Left cardiac atrium (tissue), 4 donors: Measurements from ENCODE around the gene ATP2B3. TPM values are rescaled to one million over a fixed set of nuclear protein-coding genes. Genes with fewer than 3 reads are reported as not detected.

Source experiments
- ATAC-seq, 2 donors: fragments of 200-7000 bp; cut with Tn5 transposase; one replicate each; pipeline ENCODE4 v1.9.1; 2020; ENCODE audit warnings: mild to moderate bottlenecking in 2 of 2, moderate library complexity in 2 of 2
- DNase-seq: peaks from one replicate; pipeline ENCODE4 v3.0.0-alpha.2; 2020
- intact Hi-C, 2 donors: fragments of 100-400 bp; cut with DNase I; formaldehyde crosslinking; loops; one replicate each; pipeline versions ENCODE4 v1.14.1 to v1.15.1; 2022 to 2023
- total RNA-seq, 2 donors: library from RNA; stranded (reverse); fragmentation: NEBNext Ultra II Directional; extraction: Animal tissue kit (Norgen Biotek cat#: 25700); gene quantifications; one replicate each; pipeline ENCODE4 v1.2.1, GENCODE V29; 2021
- donor health status: DM: no; HTN: yes; CAD: no.
- donor health status: DM: no; HTN: yes; CAD: no; lungs with severe emphysema.
- donor health status: DM: yes; HTN: yes; CAD: no.
- donor health status: Dilated cardiomyopathy.

ATP2B3 gene
- total RNA-seq, 2 donors from 2014 or later, result 0.10 TPM; not detected in 1

DNA sequence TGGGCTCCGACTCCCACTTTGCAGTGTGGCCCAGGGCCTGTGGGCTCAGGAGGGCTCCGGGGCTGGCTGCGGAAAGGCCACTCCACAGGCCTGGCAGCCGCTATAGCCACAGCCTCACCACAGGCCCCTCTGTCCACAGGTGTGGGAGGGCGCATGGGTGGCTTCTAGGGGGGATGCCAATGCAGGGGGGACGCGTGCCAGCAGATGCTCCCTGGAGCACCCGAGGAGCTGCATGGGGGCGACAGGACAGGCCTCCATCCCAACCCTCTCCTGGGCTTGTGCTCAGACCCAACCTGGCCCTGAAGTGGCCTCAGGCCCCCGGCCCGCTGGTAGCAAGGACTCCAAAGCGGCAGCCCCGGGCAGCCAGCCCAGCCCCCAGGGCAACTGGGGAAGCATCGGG lies 14.6 kb upstream of the ATP2B3 start:
- intact Hi-C loops, result no loop called here
- no peak for ATAC-seq

DNA sequence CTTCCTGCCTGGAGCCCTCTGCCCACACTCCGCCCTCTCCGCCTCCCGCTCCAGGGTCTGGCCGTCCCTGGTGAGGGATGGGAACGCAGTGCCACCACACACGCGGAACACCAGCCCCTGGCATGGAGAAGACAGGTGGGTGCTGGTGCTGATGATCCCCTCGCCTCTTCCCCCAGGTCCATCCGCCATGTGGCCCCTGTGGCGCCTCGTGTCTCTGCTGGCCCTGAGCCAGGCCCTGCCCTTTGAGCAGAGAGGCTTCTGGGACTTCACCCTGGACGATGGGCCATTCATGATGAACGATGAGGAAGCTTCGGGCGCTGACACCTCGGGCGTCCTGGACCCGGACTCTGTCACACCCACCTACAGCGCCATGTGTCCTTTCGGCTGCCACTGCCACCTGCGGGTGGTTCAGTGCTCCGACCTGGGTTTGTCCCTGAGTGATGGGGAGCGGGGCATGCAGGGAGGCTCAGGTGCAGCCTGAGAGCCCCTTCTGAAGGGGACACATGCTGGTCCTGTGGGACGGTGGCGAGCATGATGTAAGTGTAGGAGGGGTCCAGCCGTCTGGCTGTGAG lies 12.9 kb upstream of the ATP2B3 start:
- ATAC-seq, result no peak
- DNase-seq, result no peak
- intact Hi-C loops, result loop anchor here in 1 of 2 donors (5.0 kb wide), 2 partner anchors 32 to 472 kb away; partner anchors contain the start of gene HAUS7

More for the DNA sequence above, 14.6 kb upstream of the ATP2B3 start:
- DNase-seq, result no peak

DNA sequence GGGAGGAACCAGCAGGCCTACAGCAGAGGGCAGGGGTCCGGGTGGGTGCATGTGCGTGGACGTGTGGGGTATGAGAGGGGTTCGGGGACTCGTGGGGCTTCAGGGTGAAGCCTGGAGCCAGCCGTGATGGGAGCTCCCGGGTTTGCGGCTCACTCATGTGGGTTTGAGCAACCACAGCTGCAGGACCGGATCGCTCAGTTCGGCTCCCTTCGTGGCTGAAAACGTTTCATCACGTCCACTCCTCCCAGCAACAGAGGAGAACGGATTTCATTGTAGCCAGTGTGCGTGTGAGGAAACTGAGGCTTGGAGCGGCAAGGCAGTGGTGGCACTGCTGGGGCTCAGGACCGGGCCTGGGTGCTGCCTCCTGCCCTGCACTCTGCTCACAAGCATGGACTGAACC lies 12.1 kb upstream of the ATP2B3 start:
- ATAC-seq (no peak), DNase-seq (no peak)
- intact Hi-C loops, result loop anchor here in 1 of 2 donors (5.0 kb wide), 2 partner anchors 33 to 473 kb away; partner anchors contain the start of gene HAUS7

DNA sequence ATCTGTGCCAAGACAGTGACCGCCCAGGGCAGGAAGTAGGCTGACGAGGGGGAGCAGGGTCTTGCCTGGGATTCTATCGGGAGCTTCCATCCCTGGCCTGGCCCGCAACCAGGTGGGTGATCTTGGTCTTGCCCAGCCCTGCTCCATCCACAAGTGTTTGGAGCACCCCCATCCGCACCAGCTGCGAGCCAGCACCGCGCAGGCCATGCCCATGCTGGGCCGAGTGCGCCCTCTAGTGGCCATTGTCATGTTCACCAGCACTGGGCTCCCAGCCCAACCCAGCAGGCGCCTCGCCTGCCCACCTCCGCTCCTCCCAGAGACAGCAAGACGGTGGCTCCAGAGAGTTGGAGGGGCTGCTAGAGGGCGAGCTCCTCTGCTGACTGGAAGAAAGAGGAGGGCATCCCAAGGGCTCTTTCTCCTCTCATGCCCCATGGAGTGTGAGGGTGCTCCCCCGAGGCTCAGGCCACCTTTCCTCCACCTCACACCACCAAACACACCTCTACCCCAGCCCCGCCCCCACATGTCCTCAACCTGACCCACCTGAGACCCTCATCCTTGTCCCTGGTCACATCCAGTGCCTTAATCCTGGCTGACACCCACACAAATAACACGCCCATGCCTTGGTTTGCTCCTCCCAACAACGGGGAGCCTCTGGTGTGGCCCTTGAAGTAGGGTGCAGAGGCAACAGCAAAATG lies 9.8 kb upstream of the ATP2B3 start:
- ATAC-seq (peak; percentile 56 to 86), DNase-seq (peak; percentile 86)
- intact Hi-C loops, result loop anchor here in 1 of 2 donors (5.0 kb wide), 2 partner anchors 35 to 475 kb away; partner anchors contain the start of gene HAUS7

DNA sequence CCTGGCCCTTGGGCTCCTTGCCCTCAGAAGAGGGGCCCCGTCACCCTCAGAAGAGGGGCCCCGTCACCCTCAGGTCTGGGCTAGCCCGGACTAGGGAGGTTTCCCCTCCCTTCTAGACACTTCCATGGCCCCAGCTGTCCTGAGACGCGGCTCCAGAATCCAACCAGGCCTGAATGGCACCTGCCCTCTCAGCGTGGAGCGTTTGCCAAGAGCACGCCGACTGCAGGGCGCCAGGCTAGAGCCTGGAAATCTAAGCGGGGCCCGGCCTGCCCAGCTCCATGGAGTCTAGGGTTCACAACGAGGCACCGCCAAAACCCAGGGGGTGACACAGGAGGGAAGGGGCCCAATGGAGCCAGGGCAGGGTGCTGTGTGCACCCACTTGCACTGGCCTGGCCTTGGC lies 7.8 kb upstream of the ATP2B3 start:
- DNase-seq (no peak), ATAC-seq (no peak)
- intact Hi-C loops, result loop anchor here in 1 of 2 donors (5.0 kb wide), 2 partner anchors 37 to 477 kb away; partner anchors contain the start of gene HAUS7

DNA sequence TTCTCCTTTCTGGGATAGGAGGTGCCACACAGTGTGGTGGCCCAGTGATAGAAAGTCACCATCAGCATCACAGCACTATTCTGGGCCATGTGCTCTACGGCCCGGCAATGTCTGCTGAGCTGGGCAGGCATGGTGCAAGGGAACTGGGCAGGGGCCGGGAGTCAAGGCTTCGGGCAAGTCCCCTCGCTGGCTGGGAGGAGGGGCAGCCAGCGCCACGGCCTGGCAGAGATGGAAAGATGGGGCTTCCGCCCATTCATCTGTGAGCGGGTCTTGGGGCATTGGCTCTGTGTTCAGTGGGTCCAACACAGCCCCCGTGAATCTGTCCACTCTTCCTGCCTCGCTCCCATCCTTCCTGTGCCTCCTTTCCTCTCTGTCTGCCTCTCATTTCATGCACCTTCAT lies 7.1 kb upstream of the ATP2B3 start:
- peak in 1 of 2 donors; percentile 1 for ATAC-seq
- intact Hi-C loops, result no loop called here
- no peak for DNase-seq

DNA sequence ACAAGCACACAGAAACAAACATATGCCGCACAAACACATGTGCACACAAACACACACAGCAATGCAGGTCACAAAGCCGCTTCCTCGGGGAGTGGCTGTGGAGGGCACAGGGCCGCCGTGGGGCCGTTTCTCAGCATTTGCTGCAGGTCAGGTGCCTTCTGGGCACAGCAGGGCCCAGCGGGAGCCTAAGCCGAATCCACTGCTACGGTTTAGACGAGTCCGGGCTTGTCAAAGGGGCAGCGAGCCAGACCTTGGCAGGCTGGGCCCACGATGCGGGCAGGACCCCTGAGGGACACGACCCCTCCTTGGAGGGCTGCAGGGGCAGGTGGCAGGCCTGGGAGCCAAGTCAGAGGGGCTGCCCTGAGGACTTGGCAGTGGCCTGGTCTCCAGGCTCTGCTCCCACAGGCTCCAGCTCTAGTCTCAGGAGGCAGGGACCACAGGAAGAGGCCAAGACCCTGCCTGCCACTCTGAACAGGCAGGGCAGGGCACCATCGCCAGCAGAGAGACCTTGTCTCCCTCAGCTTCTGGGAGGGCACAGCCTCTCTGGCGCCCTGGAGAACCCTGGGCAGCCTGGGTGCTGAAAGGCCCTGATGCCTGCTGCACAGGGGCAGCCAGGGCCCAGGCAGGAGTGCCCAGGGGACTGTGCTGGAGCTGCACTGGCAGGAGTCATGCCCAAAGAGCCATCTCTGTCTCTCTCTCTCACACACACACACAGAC lies 5.5 kb upstream of the ATP2B3 start:
- no peak for DNase-seq
- peak in 1 of 2 donors; percentile 1 for ATAC-seq
- intact Hi-C loops, result no loop called here

DNA sequence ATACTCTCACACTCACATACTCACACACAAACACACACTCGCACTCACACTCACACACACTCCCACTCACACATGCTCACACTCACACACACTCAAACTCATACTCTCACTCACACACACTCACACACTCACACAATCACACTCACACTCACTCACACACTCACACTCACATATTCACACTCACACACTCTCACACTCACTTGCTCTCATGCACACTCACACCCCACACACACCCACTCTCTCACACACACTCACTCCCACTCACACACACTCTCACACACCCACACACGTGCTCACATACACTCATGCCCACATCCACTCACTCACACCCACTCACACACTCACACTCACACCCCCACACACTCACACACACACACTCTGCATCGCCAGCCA lies 4.9 kb upstream of the ATP2B3 start:
- ATAC-seq, result no peak
- DNase-seq, result no peak
- intact Hi-C loops, result no loop called here

DNA sequence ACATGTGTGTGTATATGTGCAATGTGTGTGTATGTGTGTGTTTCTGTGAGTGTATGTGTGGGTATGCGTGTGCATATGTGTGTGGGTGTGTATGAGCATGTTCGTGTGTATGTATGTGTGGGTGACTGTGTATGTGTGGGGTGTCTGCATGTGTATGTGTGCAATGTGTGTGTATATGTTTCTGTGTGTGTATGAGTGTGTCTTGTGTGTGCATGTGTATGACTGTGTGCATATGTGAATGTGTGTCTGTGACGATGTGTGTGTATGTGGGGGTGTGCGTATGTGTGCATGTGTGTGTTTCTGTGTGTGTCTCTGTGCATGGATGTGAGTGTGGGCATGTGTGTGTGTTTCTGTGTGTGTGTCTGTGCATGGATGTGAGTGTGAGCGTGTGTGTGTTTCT lies 4.2 kb upstream of the ATP2B3 start:
- intact Hi-C loops, result no loop called here
- ATAC-seq, result no peak
- no peak for DNase-seq

DNA sequence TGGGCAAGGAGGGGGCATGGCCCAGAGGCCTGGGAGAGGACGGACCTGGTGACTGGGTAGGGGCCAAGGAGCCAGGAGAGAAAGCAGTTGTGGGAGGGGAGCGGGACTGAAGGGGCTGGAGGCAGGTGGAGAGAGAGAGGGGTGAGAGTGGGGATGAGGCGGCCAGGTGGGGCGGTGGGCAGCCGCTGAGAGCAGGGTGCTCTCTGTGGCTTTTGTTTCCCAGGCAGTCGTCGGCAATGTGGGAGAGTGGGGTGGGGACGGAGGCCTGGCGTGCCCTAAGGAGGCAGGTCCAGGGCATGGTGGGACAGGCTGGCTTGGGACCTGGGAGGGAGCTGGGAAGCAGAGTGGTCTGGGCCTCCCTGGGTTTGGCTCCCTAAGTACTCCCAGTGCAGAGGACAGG lies 3.2 kb upstream of the ATP2B3 start:
- intact Hi-C loops, result no loop called here
- DNase-seq (no peak), ATAC-seq (no peak)

DNA sequence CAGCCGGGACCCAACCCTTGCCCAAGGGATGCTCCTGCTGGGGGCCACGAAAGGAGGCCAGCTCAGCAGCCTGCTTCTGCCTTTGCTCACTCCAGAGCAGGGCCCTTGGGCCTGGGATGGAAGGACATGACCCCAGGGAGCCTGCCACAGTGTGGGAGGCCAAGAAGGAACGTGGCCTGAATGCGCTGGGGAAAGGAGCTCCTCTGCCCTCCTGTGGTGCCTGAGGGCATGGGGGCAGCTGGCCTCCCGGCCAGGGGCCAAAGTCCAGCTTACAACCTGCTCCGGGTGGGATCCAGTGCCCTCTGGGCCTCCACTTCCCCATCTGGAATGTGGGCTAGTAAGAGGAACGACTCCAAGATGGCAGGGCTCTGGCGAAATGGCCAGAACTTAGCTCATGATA lies 2.0 kb upstream of the ATP2B3 start:
- DNase-seq (no peak), ATAC-seq (no peak)
- intact Hi-C loops, result no loop called here

DNA sequence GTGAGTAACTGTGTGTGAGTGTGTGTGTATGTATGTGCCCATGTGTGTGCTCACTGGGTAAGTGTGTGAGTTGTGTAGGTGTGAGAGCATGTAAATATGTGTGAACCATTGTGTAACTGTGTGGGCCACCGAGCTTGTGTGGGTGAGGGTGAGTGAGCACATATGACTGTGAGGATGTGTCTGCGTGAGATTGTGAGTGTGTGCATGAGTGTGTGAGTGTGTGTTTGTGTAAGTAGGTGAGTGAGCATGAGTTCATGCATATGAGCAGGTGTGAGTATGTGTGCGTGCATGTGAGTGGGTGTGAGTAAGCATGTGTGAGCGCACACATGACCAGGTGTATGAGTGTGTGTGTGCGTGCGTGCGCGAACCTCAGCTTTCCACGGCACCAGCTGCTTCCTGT lies 1.4 kb upstream of the ATP2B3 start:
- ATAC-seq (no peak), DNase-seq (no peak)
- intact Hi-C loops, result no loop called here

DNA sequence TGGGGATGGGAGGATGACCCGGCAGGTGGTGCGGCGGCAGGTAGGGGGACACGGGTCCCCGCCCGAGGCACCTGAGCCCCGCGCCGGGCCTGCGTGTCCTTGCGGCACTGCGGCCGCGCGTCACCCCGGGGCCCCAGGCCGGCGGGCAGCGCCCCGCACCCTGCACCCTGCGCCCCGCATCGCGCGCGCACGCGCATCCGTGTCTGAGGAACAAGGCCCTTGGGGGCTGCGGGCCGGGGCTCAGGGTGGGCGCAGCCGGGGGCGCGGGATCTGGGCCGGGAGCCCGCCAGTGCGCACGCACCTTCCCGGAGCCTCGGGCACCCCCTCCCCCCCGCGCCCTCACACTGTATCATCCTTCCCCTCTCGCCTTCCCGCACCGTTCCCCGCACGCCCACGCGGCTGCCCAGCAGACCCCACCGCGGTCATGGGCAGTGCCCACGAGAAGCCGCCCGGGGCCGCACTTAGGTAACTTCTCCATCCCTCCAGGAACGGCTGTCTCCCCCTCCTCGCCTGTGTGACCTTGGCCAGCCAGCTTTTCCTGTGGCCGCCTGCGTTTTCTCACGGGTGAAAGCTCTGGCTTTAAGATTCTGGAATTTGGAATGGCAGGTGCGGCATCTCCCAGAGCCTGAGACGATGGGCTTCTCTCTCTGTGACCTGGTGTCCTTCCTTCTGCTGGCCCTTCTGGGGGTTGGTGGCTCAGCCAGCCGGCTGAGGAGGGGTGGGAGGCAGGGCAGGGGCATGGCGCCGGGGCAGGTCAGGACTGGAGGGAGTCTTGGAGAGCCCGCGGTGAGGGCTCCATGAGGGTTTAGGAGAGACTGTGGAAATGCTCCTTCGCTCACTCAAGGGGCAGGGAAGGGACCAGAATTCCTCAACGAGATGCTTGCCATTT lies 748 bp downstream of the ATP2B3 start:
- no peak for DNase-seq
- no peak for ATAC-seq
- intact Hi-C loops, result no loop called here

DNA sequence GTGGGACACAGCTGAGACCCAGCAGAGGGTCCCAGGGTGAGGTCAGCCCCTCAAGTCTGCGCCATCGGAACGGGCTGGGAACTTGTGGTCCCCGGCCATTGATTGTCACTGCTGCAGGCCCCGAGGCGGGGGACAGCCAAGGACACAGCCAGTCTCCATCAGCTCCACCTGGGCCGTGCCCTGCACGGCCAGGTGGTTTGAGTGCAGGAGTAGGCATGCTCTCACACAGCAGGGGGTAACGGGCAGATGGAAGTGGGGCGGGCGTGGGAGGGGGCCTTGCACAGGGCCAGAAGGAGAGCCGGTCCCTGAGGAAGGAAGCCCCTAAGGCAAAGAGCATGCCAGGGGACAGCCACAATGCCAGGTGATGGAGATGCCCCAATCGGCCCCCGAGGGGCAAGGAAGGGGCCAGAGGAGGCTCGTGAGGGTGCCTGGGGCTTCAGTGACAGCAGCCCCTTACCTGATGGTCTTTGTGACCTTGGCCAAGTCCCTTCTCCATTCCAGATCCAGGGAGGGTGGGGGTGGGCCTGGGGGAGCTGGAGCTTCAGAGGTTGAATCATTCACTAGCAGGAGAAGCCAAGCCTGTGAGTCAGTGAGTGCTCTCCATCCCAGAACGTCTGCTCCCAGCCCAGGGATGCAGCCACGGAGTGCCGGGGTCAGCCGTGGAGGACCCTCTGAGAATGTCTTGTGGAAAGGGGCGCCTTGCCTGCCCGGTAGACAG lies 2.3 kb downstream of the ATP2B3 start:
- no peak for DNase-seq
- peak in 1 of 2 donors; percentile 43 for ATAC-seq
- intact Hi-C loops, result no loop called here

DNA sequence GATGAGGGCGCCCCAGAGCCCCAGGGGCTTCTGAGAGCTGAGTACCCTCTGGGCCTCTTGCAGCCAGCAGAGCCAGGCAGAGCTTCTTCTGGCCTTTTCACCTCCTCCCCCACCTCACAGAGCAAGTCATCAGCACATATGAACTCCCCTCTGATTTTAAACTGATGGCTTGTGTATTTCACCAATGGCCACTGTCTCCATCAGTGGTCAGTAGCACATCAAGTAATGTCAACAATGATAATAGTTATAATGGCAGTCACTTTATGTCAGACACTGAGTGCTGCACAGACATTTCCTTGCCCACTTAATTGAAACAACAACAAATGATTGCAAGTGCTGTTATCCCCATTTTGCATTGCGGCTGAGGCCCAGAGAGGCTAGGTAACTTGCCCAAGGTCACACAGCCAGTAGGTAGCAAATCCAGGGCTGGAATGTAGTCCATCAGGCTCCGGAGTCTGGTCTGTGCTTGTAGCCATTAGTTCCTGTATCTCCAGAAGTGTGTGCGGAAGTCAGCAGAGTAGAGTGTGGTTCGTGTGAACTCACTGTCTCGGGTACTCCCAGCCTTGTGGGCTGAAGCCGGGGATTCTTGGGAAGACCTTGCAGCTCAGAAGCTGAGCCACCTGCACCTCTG lies 3.0 kb downstream of the ATP2B3 start:
- intact Hi-C loops, result no loop called here
- ATAC-seq (no peak), DNase-seq (no peak)

DNA sequence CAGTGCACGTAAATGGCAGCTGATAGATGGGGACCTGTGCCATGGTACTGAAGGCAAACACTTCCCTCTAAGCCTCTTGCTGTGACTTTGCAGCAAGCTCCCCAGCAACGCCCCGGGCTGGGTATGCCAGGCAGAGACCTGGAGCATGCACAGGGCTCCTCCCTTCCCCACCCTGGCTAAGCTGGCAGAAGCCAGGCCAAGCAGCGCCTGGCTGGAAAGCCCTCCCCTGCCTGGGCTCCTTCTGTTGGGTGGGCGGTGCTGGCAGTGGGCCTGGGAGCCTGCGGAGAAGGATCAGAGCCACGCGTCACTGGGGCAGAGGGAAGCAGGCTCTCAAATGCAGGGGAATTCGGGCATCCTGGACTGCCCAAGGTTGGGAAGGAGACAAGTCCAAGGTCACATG lies 3.6 kb downstream of the ATP2B3 start:
- ATAC-seq (peak; percentile 61 to 62), DNase-seq (no peak)
- intact Hi-C loops, result no loop called here

DNA sequence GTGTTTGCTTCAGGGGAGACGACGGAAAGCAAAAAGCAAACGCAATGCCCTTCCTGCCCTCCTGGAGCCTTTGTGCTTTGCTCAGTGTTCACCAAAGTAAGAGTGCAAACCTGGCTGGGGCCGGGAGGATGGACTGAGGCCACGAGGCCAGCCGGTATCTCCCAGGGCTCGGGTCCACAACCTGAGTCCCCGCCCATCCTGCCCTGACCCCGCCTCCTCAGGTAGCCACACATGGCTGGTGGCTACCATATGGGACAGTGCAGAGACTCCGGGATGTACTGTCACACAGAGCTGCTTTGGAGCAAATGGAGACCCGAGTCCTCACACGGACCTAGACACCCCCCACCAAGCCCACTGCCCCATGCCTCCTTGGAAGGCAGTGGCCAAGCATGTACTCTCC lies 4.8 kb downstream of the ATP2B3 start:
- ATAC-seq, result no peak

DNA sequence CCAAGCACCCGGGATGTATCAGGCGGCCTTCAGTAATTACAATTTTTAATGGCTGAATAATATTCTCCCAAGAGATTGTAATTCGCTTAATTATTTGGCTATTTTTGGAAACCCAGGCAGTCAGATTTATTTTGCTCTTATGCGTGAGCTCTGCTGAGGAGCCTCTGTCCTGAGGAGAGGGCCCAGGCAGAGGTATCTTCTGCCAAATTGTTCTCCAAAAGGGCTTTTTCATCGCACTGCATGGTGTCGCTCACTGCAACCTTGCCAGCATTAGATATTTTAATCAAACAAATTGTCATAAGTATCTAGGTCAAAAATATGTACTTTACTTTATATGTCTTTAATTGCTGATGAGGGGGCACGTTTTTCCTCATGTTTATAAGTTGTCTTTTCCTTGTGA lies 5.8 kb downstream of the ATP2B3 start:
- ATAC-seq (no peak), DNase-seq (no peak)
- intact Hi-C loops, result no loop called here

More for the DNA sequence above, 4.8 kb downstream of the ATP2B3 start:
- intact Hi-C loops, result no loop called here
- no peak for DNase-seq
